Stimulated activated CD4-positive, alpha-beta T cell treated with anti-CD3 and anti-CD28 coated beads, TNF-alpha, amount 100 ng/mL, for 24 hours (primary cell): ENCODE results near the gene IFITM1.
"Not testable (repeated sequence)": the region's sequence is repeated elsewhere in the genome, so short reads cannot be mapped to it uniquely, and the experiment has no call there.

Source experiments
- DNase-seq, 3 experiments: peaks; one replicate each; pipeline ENCODE4 v3.0.0-alpha.2; 2020; ENCODE audit warnings: low read depth in 3 of 3

Gene IFITM1

DNA sequence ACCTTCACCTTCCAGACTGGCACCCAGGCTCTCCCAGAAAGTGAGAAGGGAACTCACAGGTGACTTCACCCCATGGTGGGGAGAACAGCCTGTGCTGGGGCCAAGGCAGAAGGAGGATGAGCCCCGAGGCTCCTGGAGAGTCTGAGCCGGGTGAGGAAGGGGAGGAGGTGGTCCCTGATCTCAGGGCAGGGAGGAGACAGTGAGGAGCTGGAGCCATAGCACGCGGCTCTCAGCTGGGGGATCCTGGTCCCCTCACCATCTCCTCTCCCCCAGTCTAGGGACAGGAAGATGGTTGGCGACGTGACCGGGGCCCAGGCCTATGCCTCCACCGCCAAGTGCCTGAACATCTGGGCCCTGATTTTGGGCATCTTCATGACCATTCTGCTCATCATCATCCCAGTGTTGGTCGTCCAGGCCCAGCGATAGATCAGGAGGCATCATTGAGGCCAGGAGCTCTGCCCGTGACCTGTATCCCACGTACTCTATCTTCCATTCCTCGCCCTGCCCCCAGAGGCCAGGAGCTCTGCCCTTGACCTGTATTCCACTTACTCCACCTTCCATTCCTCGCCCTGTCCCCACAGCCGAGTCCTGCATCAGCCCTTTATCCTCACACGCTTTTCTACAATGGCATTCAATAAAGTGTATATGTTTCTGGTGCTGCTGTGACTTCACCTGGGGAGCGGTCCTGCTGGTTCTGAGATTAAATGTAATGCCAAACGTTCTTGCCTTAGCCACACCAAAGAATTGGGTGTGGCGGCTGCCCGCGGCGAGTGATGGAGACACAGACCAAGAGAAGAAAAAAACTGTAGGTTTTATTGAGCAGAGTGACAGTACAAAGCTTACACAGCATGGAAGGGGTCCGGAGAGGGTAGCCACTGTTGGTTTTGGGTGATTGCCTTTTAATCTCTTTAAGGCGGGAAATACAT is 4.8 kb upstream of the IFITM1 start:
- not testable (repeated sequence) for DNase-seq

DNA sequence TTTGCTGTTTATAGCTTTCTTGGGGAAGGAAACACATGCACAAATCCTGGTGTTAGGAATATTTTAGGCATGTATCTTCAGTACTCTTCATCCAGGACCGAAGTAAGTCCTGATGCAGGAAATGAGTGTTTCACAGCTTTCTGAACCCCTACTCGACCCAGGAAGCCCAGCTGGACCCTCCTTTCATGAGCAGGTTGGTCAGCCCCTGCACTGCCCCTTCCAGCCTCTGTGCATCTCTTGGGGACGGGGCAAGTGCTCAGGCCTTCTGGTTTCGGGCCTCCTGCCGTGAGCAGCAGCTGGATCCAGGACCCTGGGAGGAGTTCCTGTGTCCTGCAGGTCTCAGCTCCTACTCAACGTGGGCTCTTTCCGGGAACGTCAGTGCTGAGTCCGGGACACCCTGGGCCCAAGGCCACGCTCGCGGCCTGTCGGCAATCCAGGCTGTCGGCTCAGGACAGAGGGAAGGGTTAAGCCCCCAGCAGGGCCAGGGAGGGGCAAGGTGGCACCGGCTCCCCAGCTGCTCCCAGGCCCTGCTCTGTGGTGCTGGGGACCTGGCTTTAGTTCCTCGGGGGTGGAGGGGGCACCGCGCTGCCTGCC is 3.8 kb upstream of the IFITM1 start:
- DNase-seq: not testable (repeated sequence)

DNA sequence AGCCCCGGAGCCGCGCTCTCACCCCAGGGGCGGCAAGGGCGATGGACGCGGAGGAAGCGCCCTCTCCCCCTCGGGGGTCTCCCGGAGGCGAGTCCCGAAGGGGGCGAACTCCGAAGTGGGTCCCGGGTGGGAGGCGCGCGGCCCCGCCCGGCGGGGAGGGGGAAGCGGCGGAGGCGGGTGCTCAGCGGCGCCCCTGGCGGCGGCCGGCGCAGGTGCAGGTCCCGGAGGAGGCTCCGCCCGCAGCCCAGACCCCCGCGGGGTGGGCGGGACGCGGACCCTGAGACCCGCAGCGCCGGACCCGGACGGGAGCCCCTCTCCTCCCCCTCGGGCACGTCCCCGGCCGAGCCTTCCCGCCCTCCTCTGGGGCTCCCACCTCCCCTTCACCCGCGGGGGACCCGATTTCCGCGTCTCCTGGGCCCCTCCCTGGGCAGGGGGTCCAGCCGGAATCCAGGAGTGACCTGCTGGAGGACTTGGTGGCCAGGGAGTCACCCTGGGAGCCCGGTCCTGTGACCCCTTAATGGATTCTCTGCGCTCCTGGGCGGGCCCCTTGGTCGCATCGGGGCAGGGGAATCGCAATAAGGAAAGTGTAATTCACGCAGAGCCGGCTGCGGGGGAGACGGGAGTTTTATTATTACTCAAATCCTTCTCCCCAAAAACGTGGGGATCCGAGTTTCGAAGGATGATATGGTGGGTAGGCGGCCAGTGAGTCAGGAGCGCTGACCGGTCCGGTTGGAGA is 2.7 kb upstream of the IFITM1 start:
- DNase-seq: not testable (repeated sequence)

DNA sequence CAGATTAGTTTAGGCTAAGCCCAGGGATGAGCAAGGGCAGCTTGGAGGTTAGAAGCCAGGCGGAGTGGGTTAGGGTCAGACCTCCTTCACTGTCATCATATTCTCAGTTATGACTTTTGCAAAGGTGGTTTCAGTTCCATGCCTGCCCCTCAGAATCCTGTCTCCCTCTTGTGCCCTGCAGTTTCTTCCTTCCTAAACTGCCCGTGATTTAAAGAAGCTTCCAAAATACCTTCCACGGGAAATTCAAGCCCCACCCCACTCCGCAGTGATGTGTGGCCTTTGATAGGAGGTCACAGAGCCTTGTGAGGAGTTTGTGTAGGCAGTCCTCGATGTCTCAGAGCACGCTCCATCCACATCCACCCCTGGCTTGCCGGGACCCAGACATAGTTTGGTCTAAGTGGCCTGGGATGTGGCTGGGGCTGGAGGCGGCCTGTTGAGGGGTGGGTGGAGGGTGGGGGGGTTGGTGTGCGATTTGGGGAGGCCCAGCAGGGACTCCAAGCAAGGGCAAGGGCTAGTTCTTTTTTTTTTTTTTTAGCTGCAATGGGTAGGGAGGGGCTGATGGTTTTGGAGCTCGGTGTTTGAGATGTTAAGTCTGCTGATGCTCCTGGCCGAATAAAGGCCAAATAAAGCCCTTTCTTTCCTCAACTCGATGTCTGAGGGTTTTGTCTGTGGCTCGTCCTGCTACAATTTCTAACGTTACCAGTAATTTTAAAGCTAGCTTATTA is 1.6 kb upstream of the IFITM1 start:
- no peak for DNase-seq

DNA sequence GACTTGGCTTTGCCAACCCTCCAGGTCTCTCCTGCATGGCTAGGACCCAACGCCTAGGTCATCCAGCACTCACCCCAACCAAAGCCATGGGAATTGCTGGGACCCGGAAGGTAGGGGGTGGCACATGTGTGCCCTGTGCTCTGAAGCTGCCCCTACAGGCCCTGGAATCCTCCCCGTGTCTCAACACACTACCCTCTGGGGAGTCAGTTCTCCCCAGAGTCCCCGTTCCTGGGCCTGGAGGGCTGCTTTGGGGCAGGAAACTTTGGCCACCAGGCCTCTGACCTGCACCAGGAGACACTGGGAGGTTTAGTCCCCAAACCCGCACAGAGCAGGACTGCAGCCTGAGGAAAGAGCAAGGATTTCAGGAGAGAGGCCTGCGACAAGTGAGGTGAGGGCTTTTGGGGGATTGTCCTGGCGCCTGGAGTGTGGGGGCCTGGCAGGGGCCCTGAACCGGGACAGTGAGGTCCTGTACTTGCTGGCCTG is 495 bp upstream of the IFITM1 start:
- DNase-seq: no peak

DNA sequence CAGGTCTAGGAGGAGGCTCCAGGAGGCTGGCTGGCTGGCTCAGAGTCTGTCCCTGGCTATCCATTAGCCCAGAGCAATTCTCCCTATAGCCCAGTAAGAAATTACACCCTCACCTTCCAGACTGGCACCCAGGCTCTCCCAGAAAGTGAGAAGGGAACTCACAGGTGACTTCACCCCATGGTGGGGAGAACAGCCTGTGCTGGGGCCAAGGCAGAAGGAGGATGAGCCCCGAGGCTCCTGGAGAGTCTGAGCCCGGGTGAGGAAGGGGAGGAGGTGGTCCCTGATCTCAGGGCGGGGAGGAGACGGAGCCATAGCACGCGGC is 675 bp downstream of the IFITM1 start:
- DNase-seq: not testable (repeated sequence)

DNA sequence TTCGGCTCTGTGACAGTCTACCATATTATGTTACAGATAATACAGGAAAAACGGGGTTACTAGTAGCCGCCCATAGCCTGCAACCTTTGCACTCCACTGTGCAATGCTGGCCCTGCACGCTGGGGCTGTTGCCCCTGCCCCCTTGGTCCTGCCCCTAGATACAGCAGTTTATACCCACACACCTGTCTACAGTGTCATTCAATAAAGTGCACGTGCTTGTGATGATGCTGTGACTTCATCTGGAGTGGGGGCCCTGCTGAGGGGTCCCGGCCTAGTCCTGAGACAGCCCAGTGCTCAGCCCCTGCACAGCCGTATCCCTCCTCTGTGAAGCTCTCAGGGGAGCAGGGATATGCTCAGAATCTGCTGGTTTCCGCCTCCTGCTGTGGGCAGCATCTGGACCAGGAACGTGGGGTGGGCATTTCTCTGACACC is 1.2 kb downstream of the IFITM1 start:
- DNase-seq: no peak

DNA sequence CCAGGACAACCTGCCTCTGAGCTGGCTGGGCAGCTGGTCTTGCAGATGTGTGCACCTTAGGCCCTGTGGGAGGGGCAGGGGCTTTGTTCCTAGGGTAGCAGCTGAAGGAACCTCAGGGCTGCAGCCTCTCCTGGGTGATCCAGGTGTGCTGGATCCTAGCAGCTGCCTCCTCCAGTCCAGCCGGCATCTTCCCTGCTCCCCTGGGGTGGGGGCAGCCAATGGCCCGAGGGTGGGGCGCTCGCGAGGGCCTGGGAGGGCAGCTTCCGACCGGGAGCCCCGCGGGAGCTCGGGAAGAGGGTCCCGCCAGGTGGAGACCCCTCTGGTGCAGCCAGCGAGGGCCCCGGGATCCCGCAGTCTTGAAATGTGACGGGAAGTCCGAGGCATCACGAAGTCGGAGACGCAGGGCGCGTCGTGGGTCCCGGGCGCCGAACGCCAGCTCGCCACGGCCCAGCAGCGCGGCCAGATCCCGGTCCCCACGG is 1.7 kb downstream of the IFITM1 start:
- no peak for DNase-seq

DNA sequence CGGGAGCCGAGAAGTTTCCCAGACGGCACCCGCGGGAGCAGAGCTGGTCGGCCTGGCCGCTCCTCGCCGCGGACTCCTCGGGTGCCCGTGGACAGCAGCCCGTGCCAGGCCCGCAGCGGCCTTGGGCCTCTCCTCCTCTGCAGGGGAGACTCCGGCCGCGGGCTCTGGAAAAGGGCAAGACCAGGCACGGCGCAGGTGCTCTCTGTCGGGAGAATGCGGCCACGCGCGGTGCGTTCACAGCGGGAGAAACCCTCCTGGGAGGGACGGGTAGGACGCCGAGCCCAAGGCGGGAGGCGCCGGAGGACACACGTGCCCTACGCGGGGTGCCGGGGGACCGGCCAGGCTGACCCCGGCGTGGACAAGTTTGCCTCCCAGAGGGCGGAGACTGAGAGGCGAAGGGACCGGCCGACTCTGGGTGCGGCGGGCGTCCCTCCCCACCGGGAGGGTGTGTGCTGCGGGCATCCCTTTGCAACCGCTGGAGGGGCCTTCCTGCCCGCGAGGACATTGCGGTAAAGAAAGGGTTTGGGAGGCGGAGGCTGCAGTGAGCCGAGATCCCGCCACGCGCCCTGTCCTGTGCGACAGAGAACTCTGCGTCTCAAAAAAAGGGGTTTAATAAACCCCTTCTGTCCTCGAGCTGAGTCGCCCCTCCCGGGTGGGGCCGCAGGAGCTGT is 2.3 kb downstream of the IFITM1 start:
- no peak for DNase-seq

DNA sequence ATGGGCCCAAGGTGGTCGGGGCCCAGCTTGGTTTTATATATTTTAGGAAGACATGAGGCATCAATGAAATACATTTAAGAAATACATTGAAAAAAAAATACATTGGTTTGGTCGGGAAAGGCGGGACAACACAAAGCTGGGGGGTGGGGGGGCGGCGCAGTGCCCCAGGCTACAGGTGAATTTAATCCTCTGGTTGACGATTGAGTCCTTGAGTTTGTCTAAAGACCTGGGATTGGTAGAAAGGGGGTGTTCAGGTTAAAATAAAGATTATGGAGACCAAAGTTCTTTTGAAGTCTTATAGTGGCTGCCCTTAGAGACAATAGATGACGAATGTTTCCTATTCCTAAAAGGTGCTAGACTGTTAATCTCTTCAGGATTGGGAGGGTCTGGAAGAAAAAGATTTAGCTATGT is 3.1 kb downstream of the IFITM1 start:
- DNase-seq: no peak

DNA sequence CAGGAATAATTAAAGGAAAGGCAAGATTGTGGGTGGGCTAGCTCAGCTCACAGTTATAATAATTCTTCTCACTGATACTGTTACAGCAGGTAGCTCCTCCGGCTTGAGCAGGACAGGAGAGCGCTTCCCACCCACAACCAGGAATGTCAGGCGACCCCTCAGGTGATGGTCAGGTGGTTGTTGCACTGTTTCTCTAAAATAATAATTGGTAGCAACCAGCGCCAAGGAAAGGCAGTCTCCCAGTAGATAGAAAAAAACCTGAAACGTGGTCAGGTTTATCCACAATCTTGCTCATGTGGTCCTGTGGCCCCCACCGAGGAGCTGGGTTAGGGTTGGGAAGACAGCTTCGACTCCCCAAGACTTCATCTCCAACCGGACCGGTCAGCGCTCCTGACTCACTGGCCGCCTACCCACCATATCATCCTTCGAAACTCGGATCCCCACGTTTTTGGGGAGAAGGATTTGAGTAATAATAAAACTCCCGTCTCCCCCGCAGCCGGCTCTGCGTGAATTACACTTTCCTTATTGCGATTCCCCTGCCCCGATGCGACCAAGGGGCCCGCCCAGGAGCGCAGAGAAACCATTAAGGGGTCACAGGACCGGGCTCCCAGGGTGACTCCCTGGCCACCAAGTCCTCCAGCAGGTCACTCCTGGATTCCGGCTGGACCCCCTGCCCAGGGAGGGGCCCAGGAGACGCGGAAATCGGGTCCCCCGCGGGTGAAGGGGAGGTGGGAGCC is 4.0 kb downstream of the IFITM1 start:
- not testable (repeated sequence) for DNase-seq

DNA sequence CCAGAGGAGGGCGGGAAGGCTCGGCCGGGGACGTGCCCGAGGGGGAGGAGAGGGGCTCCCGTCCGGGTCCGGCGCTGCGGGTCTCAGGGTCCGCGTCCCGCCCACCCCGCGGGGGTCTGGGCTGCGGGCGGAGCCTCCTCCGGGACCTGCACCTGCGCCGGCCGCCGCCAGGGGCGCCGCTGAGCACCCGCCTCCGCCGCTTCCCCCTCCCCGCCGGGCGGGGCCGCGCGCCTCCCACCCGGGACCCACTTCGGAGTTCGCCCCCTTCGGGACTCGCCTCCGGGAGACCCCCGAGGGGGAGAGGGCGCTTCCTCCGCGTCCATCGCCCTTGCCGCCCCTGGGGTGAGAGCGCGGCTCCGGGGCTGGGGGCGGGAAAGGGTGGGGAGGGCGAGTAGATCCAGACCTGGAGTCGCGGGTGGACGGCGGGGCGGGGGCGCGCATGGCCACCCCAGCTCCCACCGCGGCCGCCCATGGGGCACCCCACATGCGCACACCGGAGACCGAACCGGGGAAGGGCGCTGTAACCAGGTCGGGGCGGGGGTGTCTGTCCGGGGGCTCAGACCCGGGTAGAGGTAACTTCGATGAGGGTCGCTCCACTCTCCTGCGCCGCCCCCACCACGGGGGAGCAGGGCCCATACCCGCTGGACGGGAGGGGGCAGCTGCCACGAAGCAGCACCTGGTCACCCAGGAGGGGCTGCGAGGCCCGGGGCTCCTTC is 4.7 kb downstream of the IFITM1 start:
- not testable (repeated sequence) for DNase-seq

DNA sequence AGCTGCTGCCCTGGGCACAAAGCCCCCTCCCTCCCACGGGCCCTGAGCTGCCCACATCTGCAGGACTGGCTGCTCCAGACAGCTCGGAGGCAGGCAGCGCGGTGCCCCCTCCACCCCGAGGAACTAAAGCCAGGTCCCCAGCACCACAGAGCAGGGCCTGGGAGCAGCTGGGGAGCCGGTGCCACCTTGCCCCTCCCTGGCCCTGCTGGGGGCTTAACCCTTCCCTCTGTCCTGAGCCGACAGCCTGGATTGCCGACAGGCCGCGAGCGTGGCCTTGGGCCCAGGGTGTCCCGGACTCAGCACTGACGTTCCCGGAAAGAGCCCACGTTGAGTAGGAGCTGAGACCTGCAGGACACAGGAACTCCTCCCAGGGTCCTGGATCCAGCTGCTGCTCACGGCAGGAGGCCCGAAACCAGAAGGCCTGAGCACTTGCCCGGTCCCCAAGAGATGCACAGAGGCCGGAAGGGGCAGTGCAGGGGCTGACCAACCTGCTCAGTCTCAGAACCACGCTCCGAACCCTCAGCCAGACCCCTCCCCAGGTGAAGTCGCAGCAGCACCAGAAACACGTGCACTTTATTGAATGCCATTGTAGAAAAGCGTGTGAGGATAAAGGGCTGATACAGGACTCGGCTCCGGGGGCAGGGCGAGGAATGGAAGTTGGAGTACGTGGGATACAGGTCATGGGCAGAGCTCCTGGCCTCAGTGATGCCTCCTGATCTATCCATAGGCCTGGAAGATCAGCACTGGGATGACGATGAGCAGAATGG is 5.5 kb downstream of the IFITM1 start:
- DNase-seq: not testable (repeated sequence)

DNA sequence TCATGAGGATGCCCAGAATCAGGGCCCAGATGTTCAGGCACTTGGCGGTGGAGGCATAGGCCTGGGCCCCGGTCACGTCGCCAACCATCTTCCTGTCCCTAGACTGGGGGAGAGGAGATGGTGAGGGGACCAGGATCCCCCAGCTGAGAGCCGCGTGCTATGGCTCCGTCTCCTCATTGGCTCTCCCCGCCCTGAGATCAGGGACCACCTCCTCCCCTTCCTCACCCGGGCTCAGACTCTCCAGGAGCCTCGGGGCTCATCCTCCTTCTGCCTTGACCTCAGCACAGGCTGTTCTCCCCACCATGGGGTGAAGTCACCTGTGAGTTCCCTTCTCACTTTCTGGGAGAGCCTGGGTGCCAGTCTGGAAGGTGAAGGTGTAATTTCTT is 6.0 kb downstream of the IFITM1 start:
- not testable (repeated sequence) for DNase-seq

DNA sequence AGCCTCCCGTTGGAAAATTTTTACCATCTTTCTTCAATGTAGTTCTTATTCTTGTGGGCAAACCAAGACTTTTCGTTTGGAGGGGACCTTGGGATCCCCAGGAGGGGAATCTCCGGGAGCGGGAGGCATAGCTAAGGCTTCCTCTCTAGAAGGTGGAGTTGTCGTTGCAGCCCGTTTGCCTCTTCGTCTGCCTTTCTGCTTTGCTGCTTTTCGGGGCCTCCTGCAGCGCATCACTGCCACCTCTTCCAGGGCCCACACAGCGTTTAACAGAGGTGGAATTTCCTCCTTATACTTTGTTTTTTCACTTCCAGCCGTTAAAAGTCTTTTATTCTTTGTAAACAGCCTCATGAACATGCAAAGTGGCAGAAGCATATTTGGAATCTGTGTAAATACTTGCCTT is 10.3 kb downstream of the IFITM1 start:
- no peak for DNase-seq

DNA sequence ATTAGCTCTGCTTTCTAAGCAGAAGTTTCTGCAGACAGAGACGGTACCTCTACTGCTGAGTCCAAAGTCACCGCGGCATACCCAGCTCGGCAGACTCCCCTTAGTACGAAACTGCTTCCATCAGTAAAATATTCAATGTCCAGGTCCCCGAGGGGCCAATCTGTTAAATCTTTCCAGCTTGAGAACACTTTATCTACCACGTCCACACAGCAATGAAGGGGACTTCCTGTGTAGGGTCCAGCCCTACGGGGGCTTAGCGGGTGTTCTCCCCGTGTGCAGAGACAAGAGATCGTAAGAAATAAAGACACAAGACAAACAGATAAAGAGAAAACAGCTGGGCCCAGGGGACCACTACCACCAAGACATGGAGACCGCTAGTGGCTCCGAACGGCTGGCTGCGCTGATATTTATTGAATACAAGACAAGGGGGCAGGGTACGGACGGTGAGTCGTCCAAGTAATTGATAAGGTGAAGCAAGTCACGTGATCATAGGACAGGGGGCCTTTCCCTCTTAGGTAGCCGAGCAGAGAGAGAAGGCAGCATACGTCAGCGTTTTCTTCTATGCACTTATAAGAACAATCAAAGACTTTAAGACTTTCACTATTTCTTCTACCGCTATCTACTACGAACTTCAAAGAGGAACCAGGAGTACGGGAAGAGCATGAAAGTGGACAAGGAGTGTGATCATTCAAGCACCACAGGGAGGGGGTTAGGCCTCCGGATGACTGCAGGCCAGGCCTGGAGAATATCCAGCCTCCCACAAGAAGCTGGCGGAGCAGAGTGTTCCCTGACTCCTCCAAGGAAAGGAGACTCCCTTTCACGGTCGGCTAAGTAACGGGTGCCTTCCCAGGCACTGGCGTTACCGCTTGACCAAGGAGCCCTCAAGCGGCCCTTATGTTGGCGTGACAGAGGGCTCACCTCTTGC is 11.0 kb downstream of the IFITM1 start:
- DNase-seq: not testable (repeated sequence)

DNA sequence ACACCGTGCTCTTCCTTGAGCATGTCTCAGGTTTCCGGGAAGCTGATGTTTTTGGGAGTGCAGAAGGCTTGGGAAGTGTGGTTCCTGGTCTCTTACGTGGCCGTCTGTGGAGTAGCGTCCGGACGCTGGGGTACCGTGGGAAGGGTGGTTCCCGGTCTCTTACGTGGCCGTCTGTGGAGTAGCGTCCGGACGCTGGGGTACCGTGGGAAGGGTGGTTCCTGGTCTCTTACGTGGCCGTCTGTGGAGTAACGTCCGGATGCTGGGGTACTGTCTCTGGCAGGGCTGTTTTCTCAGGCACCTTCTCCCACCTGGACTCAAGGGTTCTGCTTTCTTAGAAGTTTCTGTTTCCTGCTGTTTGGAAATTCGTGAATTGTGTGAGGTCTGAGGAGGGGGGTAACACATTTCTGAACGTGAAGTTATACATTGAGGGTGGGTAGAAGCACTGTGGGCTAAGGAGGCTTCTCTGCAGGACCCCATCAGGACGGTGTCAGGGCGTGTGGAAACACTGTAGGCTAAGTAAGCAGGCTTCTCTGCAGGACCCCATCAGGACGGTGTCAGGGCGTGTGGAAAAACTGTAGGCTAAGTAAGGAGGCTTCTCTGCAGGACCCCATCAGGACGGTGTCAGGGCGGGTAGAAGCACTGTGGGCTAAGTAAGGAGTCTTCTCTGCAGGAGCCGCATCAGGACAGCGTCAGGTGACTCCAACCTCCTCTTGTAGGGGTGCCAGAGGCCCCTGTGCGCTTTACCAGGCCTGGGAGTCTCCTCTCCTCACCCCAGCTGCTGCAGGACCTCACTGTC is 12.2 kb downstream of the IFITM1 start:
- no peak for DNase-seq
